Neural progenitor cell (in vitro differentiated cells): ENCODE measurements around the gene TMEM63B.

ENCODE experiments used
- EZH2 ChIP-seq: fragments of 200-600 bp; sonication (generic); IDR thresholded peaks from 2 replicates; pipeline ENCODE4 v1.6.1; 2017; ENCODE audit warnings: antibody characterized with exemption, mild to moderate bottlenecking, moderate library complexity
- EZH2phosphoT487 ChIP-seq: fragments of 200-600 bp; sonication (generic); IDR thresholded peaks from 2 replicates; pipeline ENCODE4 v1.6.1; 2017; ENCODE audit warnings: antibody characterized with exemption
- TF ChIP-seq, protein P1 (sequence below): fragments of 200-600 bp; sonication (generic); IDR thresholded peaks from 2 replicates; pipeline ENCODE4 v1.5.1; 2017; ENCODE audit warnings: antibody characterized with exemption, mild to moderate bottlenecking

DNA sequence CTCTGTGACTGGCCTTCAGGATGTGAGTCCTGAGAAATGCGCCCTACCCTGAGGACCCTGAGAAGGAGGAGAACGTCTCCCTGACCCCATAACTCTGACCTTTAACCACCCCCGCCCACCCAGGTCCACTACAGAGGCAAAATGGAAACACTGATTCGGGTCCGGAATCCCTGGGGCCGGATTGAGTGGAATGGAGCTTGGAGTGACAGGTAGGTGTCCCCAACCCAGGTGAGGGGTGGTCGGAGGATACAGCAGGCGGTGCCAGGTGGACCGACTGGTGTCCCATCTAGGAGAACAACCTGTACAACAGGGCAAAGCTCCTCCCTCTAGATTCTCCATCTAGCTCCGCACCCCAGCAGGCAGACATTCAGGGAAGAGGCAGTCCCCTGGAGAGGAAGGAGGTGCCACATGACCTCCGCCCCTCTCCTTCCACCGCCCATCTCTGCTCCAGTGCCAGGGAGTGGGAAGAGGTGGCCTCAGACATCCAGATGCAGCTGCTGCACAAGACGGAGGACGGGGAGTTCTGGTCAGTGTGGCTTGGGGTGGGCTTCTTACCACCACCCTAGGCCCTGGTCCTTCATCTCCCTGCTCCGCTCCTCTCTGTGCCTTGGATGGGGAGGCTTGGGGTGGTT lies 48.9 kb downstream of the TMEM63B start:
- TF ChIP-seq, protein P1, sequence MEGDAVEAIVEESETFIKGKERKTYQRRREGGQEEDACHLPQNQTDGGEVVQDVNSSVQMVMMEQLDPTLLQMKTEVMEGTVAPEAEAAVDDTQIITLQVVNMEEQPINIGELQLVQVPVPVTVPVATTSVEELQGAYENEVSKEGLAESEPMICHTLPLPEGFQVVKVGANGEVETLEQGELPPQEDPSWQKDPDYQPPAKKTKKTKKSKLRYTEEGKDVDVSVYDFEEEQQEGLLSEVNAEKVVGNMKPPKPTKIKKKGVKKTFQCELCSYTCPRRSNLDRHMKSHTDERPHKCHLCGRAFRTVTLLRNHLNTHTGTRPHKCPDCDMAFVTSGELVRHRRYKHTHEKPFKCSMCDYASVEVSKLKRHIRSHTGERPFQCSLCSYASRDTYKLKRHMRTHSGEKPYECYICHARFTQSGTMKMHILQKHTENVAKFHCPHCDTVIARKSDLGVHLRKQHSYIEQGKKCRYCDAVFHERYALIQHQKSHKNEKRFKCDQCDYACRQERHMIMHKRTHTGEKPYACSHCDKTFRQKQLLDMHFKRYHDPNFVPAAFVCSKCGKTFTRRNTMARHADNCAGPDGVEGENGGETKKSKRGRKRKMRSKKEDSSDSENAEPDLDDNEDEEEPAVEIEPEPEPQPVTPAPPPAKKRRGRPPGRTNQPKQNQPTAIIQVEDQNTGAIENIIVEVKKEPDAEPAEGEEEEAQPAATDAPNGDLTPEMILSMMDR = no peak
- TF ChIP-seq EZH2 = no peak
- no peak for TF ChIP-seq EZH2phosphoT487
